Mucosa of descending colon (tissue), 3 donors: ENCODE data around the gene DDX31. TPM values are rescaled to one million over a fixed set of nuclear protein-coding genes. Genes with fewer than 3 reads are reported as not detected.

Experiments
- ATAC-seq: fragments of 200-7000 bp; cut with Tn5 transposase; one replicate; pipeline ENCODE4 v1.9.1; 2020; ENCODE audit warnings: mild to moderate bottlenecking, moderate library complexity
- DNase-seq, 3 donors: peaks; one replicate each; pipeline ENCODE4 v3.0.0-alpha.2; 2020
- H3K36me3 ChIP-seq: fragments of 200-600 bp; one replicate; pipeline ENCODE4 v1.8.0; 2021; ENCODE audit warnings: low read depth, mild to moderate bottlenecking
- H3K4me1 ChIP-seq: fragments of 200-600 bp; one replicate; pipeline ENCODE4 v1.8.0; 2021; ENCODE audit warnings: low read depth, mild to moderate bottlenecking
- H3K4me3 ChIP-seq: fragments of 200-600 bp; one replicate; pipeline ENCODE4 v1.8.0; 2021; ENCODE audit warnings: mild to moderate bottlenecking
- H3K9me3 ChIP-seq: fragments of 200-600 bp; one replicate; pipeline ENCODE4 v1.8.0; 2021; ENCODE audit warnings: mild to moderate bottlenecking
- intact Hi-C, 2 donors: fragments of 100-400 bp; cut with DNase I in 1 of 2; cut with micrococcal nuclease in 1 of 2; formaldehyde crosslinking; loops; one replicate each; pipeline versions ENCODE4 v1.11.0 to v1.11.1; 2022; cut with DNase I, micrococcal nuclease
- total RNA-seq, 3 donors: library from RNA; stranded (reverse); fragmentation: NEBNext Ultra II Directional in 2 of 3; extraction: Animal tissue kit (Norgen Biotek cat#: 25700) in 2 of 3; gene quantifications; one replicate each; pipeline versions ENCODE4 v1.2.1 to v1.2.4, GENCODE V29; 2021 to 2023
- TF ChIP-seq, protein P1 (sequence below): fragments of 200-600 bp; IDR thresholded peaks from one replicate; pipeline ENCODE4 v1.8.0; 2022; ENCODE audit warnings: antibody characterized with exemption, mild to moderate bottlenecking
- donor health status: DM: no; HTN: no; CAD: no; lungs with moderate emphysema.
- donor health status: DM: no; HTN: no; CAD: no.
- donor health status: DM: no; HTN: yes; CAD: no.

Gene DDX31
- total RNA-seq, 3 donors from 2014 or later, result 8.7 to 11.2 (median 9.5) TPM

DNA sequence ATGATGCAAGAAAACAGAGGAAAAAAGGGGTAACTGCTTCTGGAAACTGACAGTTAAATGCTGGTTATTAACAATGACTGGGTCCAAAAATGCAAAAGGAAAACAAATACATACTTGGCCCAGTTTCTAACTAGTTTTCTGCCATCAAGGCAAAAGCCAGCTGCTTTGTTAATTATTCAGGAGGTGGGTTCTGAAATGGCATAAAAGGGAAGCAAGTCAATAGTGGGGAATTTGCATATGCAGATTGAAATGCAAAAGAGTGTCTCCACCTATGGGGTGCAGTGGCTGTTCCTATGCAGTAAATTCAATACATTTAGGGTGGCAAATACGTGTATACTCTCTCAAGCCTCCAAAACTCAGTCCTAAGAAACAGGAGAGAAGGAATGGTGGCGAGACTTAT lies 54.0 kb downstream of the DDX31 start:
- Histone ChIP-seq H3K36me3 (no peaks in the 10 kb centered on the region), H3K4me1 (no peaks in the 10 kb centered on the region), H3K4me3 (no peak overlapping the region), H3K9me3 (no peaks in the 10 kb centered on the region)
- DNase-seq (no peak), ATAC-seq (no peak)
- TF ChIP-seq, protein P1, sequence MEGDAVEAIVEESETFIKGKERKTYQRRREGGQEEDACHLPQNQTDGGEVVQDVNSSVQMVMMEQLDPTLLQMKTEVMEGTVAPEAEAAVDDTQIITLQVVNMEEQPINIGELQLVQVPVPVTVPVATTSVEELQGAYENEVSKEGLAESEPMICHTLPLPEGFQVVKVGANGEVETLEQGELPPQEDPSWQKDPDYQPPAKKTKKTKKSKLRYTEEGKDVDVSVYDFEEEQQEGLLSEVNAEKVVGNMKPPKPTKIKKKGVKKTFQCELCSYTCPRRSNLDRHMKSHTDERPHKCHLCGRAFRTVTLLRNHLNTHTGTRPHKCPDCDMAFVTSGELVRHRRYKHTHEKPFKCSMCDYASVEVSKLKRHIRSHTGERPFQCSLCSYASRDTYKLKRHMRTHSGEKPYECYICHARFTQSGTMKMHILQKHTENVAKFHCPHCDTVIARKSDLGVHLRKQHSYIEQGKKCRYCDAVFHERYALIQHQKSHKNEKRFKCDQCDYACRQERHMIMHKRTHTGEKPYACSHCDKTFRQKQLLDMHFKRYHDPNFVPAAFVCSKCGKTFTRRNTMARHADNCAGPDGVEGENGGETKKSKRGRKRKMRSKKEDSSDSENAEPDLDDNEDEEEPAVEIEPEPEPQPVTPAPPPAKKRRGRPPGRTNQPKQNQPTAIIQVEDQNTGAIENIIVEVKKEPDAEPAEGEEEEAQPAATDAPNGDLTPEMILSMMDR, result no peak
- intact Hi-C loops, result no loop called here

DNA sequence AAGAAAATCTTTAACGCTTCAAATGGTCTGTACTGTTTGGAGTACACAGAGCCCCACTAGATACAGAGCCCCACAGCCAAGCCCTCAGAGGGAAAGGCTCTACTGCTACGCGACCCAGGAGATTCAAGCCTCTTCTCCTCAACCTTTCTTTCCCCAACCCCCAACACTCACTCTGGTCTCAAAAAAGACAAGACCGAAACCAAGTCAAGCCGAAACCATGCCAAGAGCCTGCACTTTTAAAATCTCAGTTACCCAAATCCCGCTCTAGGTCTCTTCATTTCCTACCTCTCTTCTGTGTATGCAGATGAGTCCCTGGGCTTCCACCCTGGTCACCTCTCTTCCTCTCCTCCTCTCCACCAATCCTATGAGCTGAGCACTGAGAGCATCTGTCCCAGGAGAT lies 55.5 kb downstream of the DDX31 start:
- ATAC-seq (no peak), DNase-seq (no peak)
- no peaks in the 10 kb centered on the region for H3K36me3 ChIP-seq
- no peaks in the 10 kb centered on the region for H3K4me1 ChIP-seq
- no peak overlapping the region for H3K4me3 ChIP-seq
- intact Hi-C loops, result no loop called here
- TF ChIP-seq, protein P1, result no peak
- no peaks in the 10 kb centered on the region for H3K9me3 ChIP-seq

DNA sequence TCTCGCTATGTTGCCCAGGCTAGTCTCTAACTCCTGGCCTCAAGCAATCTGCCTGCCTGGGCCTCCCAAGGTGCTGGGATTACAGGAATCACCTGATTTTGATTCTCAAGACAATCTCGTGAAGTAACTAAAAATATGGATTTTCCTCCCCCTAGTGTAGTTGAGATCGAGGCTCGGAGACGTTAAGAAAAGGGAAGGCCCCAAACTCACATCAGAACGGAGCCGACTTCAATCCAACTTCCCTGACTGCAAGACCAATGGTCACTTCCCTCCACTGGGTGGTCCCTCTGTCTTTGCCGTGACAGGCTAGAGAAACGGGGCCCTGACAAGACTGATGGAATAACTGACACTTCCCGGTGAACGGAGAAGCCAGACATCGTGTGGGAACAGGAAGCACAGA lies 59.1 kb downstream of the DDX31 start:
- Histone ChIP-seq H3K36me3 (no peaks in the 10 kb centered on the region), H3K4me1 (no peaks in the 10 kb centered on the region), H3K4me3 (no peak overlapping the region), H3K9me3 (no peaks in the 10 kb centered on the region)
- TF ChIP-seq, protein P1, result no peak
- intact Hi-C loops, result no loop called here
- ATAC-seq (no peak), DNase-seq (no peak)

DNA sequence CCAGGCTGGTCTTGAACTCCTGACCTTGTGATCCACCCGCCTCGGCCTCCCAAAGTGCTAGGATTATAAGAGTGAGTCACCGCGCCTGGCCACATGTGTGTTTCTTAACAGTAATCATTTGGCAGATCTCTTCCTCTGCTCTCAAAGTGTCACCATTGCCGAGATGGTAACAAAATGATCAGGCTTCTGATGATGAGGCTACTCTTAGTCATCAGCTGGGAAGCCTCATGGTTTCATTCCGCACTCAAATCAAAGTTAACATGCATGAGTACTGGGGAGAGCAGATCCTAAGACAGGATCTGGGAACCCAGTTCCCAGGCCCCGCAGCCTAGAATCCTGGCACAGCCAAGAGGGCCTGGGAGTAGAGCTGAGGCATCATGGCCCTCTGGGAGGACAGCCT lies 60.0 kb downstream of the DDX31 start:
- H3K4me1 ChIP-seq, result no peaks in the 10 kb centered on the region
- TF ChIP-seq, protein P1, result no peak
- DNase-seq, result no peak
- H3K36me3 ChIP-seq, result no peaks in the 10 kb centered on the region
- H3K9me3 ChIP-seq, result no peaks in the 10 kb centered on the region
- ATAC-seq, result no peak
- intact Hi-C loops, result no loop called here
- H3K4me3 ChIP-seq, result no peak overlapping the region

DNA sequence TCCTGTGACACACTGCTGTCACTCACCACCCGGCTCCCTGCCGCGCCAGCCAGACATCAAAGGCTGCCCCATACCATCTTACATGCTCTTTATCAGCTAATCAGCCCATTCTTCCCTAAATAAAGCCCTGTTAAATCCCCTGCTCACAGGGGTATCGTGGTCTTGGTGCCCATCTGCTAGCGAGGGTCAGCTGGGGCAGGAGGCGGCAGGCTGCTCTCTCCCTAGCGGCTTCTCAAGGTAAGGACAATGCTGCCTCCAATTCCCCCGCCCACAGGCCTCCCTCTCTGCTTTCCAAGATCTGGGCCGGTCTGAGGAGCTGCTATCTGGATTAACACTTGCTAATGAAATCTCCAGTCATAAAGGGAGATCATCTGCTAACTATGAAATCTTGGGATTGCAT lies 60.6 kb downstream of the DDX31 start:
- ATAC-seq (no peak), DNase-seq (no peak)
- no peaks in the 10 kb centered on the region for H3K36me3 ChIP-seq
- TF ChIP-seq, protein P1, result no peak
- H3K9me3 ChIP-seq, result no peaks in the 10 kb centered on the region
- intact Hi-C loops, result no loop called here
- no peaks in the 10 kb centered on the region for H3K4me1 ChIP-seq
- no peak overlapping the region for H3K4me3 ChIP-seq

DNA sequence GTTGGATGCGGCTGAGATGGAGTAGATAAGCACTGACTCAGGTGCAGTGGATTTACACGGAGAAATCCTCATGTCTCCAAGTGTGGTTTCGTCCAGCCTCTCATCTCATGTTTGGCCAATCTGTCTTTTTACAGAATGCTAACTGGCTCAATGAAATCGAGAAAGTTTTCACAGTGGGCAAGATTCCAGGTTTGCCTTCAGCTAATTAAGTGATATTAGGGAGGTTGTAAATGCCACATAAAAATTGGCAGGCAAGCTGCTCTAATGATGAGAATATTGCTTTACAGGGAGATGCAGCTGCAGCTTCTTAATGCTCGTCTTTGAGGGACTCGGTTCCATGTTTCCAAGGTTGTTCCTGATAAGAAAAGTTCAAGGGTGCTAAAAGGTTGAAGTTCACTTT lies 63.7 kb downstream of the DDX31 start:
- intact Hi-C loops, result no loop called here
- DNase-seq (no peak), ATAC-seq (no peak)

More for the DNA sequence above, 63.7 kb downstream of the DDX31 start:
- TF ChIP-seq, protein P1, result no peak
- H3K4me3 ChIP-seq, result no peak overlapping the region
- no peaks in the 10 kb centered on the region for H3K9me3 ChIP-seq
- H3K36me3 ChIP-seq, result no peaks in the 10 kb centered on the region
- no peaks in the 10 kb centered on the region for H3K4me1 ChIP-seq
